Heart left ventricle (tissue), 16 donors: ENCODE measurements around the gene ADGRG6. TPM values are rescaled to one million over a fixed set of nuclear protein-coding genes. Genes with fewer than 3 reads are reported as not detected.
"Not testable (repeated sequence)": the region's sequence is repeated elsewhere in the genome, so short reads cannot be mapped to it uniquely, and the experiment has no call there.

Source experiments
- ATAC-seq, 4 donors: fragments of 200-7000 bp; cut with Tn5 transposase; one replicate each; pipeline ENCODE4 v1.9.1; 2020 to 2022; ENCODE audit warnings: moderate library complexity in 4 of 4, mild to moderate bottlenecking in 3 of 4, moderate number of reproducible peaks in 1 of 4
- DNase-seq, 5 donors: peaks; one replicate each; pipeline ENCODE4 v3.0.0-alpha.2; 2020
- H3K27ac ChIP-seq, 12 donors: fragments of 200-600 bp; sonication (generic) in 4 of 12; one replicate each; pipeline versions ENCODE4 v1.5.0 to v1.8.0; 2016 to 2022; ENCODE audit warnings: mild to moderate bottlenecking in 2 of 12
- H3K27me3 ChIP-seq, 9 donors: fragments of 200-600 bp; sonication (generic) in 2 of 9; one replicate each; pipeline versions ENCODE4 v1.5.1 to v1.8.0; 2016 to 2022; ENCODE audit warnings: mild to moderate bottlenecking in 3 of 9
- H3K36me3 ChIP-seq, 9 donors: fragments of 200-600 bp; sonication (generic) in 2 of 9; one replicate each; pipeline versions ENCODE4 v1.5.0 to v1.8.0; 2018 to 2022; ENCODE audit warnings: mild to moderate bottlenecking in 2 of 9
- H3K4me1 ChIP-seq, 12 donors: fragments of 200-600 bp; sonication (generic) in 4 of 12; one replicate each; pipeline versions ENCODE4 v1.5.0 to v1.8.0; 2016 to 2022; ENCODE audit warnings: mild to moderate bottlenecking in 3 of 12
- H3K4me3 ChIP-seq, 12 donors: fragments of 200-600 bp; sonication (generic) in 4 of 12; one replicate each; pipeline versions ENCODE4 v1.5.0 to v1.8.0; 2017 to 2022; ENCODE audit warnings: mild to moderate bottlenecking in 9 of 12, moderate library complexity in 4 of 12
- H3K9me3 ChIP-seq, 12 donors: fragments of 200-600 bp; sonication (generic) in 4 of 12; one replicate each; pipeline versions ENCODE4 v1.5.0 to v1.8.0; 2016 to 2022; ENCODE audit warnings: mild to moderate bottlenecking in 1 of 12
- CTCF ChIP-seq, 12 donors: fragments of 200-600 bp; sonication (generic) in 4 of 12; IDR thresholded peaks; one replicate each; pipeline versions ENCODE4 v1.5.0 to v1.8.0; 2018 to 2022; ENCODE audit warnings: antibody characterized with exemption in 12 of 12, mild to moderate bottlenecking in 5 of 12
- POLR2A ChIP-seq, 2 donors: fragments of 450-650 bp; IDR thresholded peaks; one replicate each; pipeline ENCODE4 v1.6.1; 2017; ENCODE audit warnings: antibody characterized with exemption in 2 of 2, mild to moderate bottlenecking in 2 of 2, moderate library complexity in 2 of 2
- WGBS, 4 donors: extraction: QIAGEN DNeasy Blood & Tissue Kit in 2 of 4; methylation state at CpG; one replicate each; pipeline versions ENCODE4 v1.1.5 to v1.1.7; 2013 to 2018; 5-methylcytosine and 5-hydroxymethylcytosine counted together
- intact Hi-C, 10 donors: fragments of 100-400 bp; cut with DNase I; formaldehyde crosslinking; loops; one replicate each; pipeline versions ENCODE4 v1.11.1 to v1.14.2; 2022
- polyA plus RNA-seq, 2 donors: library from polyadenylated mRNA; stranded (reverse); fragments of 200-250 nt; gene quantifications; one replicate each; pipeline ENCODE4 v1.2.3, GENCODE V29; 2013
- total RNA-seq, 9 donors: library from RNA; depleted of rRNA in 2 of 9; stranded (reverse); fragments of >200 nt in 2 of 9; fragmentation: NEBNext Ultra II Directional in 3 of 9; extraction: Animal tissue kit (Norgen Biotek cat#: 25700) in 3 of 9; gene quantifications; one replicate each; pipeline versions ENCODE4 v1.1.0 to v1.2.4, GENCODE V29; 2016 to 2023
- donor health status: ischemic (EF 13 %, LVEDD 7.1; RV severe dilation, severe dysfunction).
- donor health status: healthy with polysubstance abuse.
- donor health status: DM: no; HTN: yes; CAD: no.
- donor health status: DM: no; HTN: no; CAD: no.
- donor health status: ischemic (EF 25% LVEDD 6.9; RV normal size, moderate dysfunction).
- donor health status: ischemic (EF 25% LVEDD 5.7; RV mildly dilated, moderate dysfunction).
- donor health status: healthy.
- donor health status: DM: yes; HTN: yes; CAD: no.
- donor health status: ischemic (EF 35%, LVEDD 5.7; RV mildly dilated, moderate dysfunction).
- donor health status: nonischemic (EF 11% LVEDD 7.7; RV severe dilation, severe dysfunction).
- donor health status: DM: yes; HTN: yes; CAD: no.
- donor health status: PGD.
- donor health status: ischemic (EF 29% LVEDD 5.4; RV normal size, mild dysfunction).
- donor health status: nonischemic (EF 23%, LVEDD 6.1; RV moderate dilation, normal function).

ADGRG6 gene
- total and polyA plus RNA-seq, 11 donors = 0.61 to 10.5 (median 2.0) TPM

DNA sequence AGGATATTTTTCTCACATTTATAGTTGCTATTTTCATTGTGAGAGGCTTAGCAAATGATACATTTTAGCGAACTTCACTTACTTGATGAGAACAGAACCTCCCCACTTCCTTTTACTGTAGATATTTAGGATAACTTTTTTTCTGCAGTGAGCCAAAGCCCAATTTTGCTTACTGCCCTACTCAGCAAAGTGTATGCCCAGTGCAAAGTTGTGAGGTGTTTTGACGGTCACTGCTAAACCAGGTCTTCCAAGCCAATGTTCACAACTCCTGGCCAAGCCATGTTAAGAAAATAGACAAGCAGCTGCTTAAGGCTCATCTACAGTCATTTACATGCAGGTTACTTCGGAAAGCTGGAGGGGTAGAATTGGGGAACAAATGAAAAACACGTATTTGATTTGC lies 144.8 kb downstream of the ADGRG6 start:
- Histone ChIP-seq H3K9me3 (no peaks in the 10 kb centered on the region), H3K27me3 (no peaks in the 10 kb centered on the region), H3K4me1 (no peaks in the 10 kb centered on the region), H3K4me3 (no peak overlapping the region), H3K27ac (no peak overlapping the region), H3K36me3 (no peaks in the 10 kb centered on the region)
- ATAC-seq = no peak
- TF ChIP-seq POLR2A (IDR thresholded peaks at IDR 0.05) (no peak), CTCF (IDR thresholded peaks at IDR 0.05) (no peak)
- WGBS, 4 donors = 88 to 94% (median 90%) methylated on average over 4 of the region's 4 CpGs
- intact Hi-C loops = no loop called here
- DNase-seq = no peak

- Histone ChIP-seq H3K36me3 (no peaks in the 10 kb centered on the region), H3K9me3 (no peaks in the 10 kb centered on the region), H3K4me1 (no peaks in the 10 kb centered on the region), H3K27ac (no peak overlapping the region), H3K4me3 (no peak overlapping the region), H3K27me3 (no peaks in the 10 kb centered on the region)
- intact Hi-C loops = no loop called here
- DNase-seq = no peak
- TF ChIP-seq CTCF (IDR thresholded peaks at IDR 0.05) (no peak), POLR2A (IDR thresholded peaks at IDR 0.05) (no peak)
- no peak for ATAC-seq
- WGBS, 4 donors = 91 to 96% (median 94%) methylated on average over 4 of the region's 4 CpGs
Observed at GRCh38 chr6:142448091-142448729, 146.4 kb downstream of the ADGRG6 start.

DNA sequence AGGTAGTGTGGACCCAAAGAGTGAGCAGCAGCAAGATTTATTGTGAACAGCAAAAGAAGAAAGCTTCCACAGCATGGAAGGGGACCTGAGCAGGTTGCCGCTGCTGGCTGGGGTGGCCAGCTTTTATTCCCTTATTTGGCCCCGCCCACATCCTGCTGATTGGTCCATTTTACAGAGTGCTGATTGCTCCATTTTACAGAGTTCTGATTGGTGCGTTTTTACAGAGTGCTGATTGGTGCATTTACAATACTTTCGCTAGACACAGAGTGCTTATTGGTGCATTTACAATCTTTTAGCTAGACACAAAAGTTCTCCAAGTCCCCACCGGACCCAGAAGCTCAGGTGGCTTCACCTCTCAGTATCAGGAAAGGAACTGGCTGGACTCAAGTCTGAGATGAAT lies 149.0 kb downstream of the ADGRG6 start:
- H3K4me1 ChIP-seq, intact Hi-C loops, H3K27me3 ChIP-seq, H3K4me3 ChIP-seq, H3K9me3 ChIP-seq, DNase-seq, H3K36me3 ChIP-seq, H3K27ac ChIP-seq, ATAC-seq: not testable (repeated sequence)
- WGBS, 4 donors = 86 to 91% (median 88%) methylated on average over 5 of the region's 5 CpGs

DNA sequence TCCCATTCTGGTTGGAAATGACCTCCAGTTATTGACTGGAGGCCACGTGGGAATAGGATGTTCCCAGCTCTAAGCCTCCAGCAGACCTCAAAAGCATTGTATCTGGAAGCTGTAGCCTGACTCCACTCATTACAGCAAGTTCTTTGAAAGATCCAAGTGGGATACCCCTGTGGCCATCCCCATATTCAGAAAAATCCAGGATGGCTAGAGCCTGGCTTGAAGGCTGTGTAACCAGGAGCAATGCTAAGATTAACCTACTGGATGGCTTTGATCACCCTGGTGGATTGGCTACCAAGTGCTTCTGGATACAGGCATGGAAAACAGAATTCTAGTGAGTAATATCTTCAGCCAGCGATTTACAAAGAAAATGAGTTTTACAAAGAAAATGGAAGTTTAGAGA lies 151.2 kb downstream of the ADGRG6 start:
- Histone ChIP-seq H3K27me3 (no peaks in the 10 kb centered on the region), H3K9me3 (peaks cover 0 to 9% (median 0%) of the 10 kb centered on the region in 12 donors), H3K27ac (no peak overlapping the region), H3K36me3 (no peaks in the 10 kb centered on the region), H3K4me1 (no peaks in the 10 kb centered on the region), H3K4me3 (no peak overlapping the region)
- 75 to 83% (median 79%) methylated on average over 2 of the region's 2 CpGs for WGBS, 4 donors
- DNase-seq = no peak
- no peak for TF ChIP-seq CTCF (IDR thresholded peaks at IDR 0.05)
- ATAC-seq = no peak
- intact Hi-C loops = no loop called here

DNA sequence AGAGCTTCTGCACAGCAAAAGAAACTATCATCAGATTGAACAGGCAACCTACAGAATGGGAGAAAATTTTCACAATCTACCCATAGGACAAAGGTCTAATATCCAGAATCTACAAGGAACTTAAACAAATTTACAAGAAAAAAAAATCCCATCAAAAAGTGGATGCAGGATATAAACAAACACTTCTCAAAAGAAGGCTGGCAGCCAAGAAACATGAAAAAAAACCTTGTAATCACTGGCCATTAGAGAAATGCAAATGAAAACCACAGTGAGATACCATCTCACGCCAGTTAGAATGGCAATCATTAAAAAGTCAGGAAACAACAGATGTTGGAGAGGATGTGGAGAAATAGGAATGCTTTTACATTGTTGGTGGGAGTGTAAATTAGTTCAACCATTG lies 152.4 kb downstream of the ADGRG6 start:
- H3K36me3 ChIP-seq, DNase-seq, H3K9me3 ChIP-seq, intact Hi-C loops, H3K4me3 ChIP-seq, H3K4me1 ChIP-seq, H3K27me3 ChIP-seq, ATAC-seq, H3K27ac ChIP-seq: not testable (repeated sequence)
- 70 to 83% (median 74%) methylated on average over 1 of the region's 1 CpG for WGBS, 4 donors

GRCh38 chr6:142454848-142455247 lies 153.0 kb downstream of the ADGRG6 start:
- H3K4me1 ChIP-seq, intact Hi-C loops, H3K36me3 ChIP-seq, H3K27ac ChIP-seq, H3K9me3 ChIP-seq, DNase-seq, H3K27me3 ChIP-seq, H3K4me3 ChIP-seq, ATAC-seq: not testable (repeated sequence)
- 72 to 79% (median 75%) methylated on average over 2 of the region's 2 CpGs for WGBS, 4 donors
